ENCODE data around the gene PARD3.

PARD3 gene

GRCh38 chr10:34637418-34637911 is 177.6 kb downstream of the PARD3 start:
- peak; percentile 50 for DNase-seq (ENCODE audit: low read depth, low spot score)
- TF ChIP-seq CTCF (IDR thresholded peaks at IDR 0.05; ENCODE audit: low read depth, low read length): peak; percentile 99
- in situ Hi-C loops (cut with HindIII; ENCODE audit: low sequenced_read_pairs): no loop called here
- no peak overlapping the region for H3K4me3 ChIP-seq (ENCODE audit: low read depth, low read length)

GRCh38 chr10:34635111-34635510 is 180.0 kb downstream of the PARD3 start:
- no peak for DNase-seq (ENCODE audit: low read depth, low spot score)
- in situ Hi-C loops (cut with HindIII; ENCODE audit: low sequenced_read_pairs): no loop called here
- no peak overlapping the region for H3K4me3 ChIP-seq (ENCODE audit: low read depth, low read length)
- no peak for TF ChIP-seq CTCF (IDR thresholded peaks at IDR 0.05; ENCODE audit: low read depth, low read length)

- DNase-seq (ENCODE audit: low read depth, low spot score): no peak
- H3K4me3 ChIP-seq (ENCODE audit: low read depth, low read length): no peak overlapping the region
- TF ChIP-seq CTCF (IDR thresholded peaks at IDR 0.05; ENCODE audit: low read depth, low read length): no peak
- in situ Hi-C loops (cut with HindIII; ENCODE audit: low sequenced_read_pairs): no loop called here
These were observed 181.7 kb downstream of the PARD3 start for GRCh38 chr10:34633374-34633773.

GRCh38 chr10:34629084-34629483 is 186.0 kb downstream of the PARD3 start:
- in situ Hi-C loops (cut with HindIII; ENCODE audit: low sequenced_read_pairs): no loop called here
- no peak for TF ChIP-seq CTCF (IDR thresholded peaks at IDR 0.05; ENCODE audit: low read depth, low read length)
- H3K4me3 ChIP-seq (ENCODE audit: low read depth, low read length): no peak overlapping the region
- no peak for DNase-seq (ENCODE audit: low read depth, low spot score)

GRCh38 chr10:34628174-34628796 is 186.8 kb downstream of the PARD3 start:
- in situ Hi-C loops (cut with HindIII; ENCODE audit: low sequenced_read_pairs): no loop called here
- DNase-seq (ENCODE audit: low read depth, low spot score): peak; percentile 26
- no peak for TF ChIP-seq CTCF (IDR thresholded peaks at IDR 0.05; ENCODE audit: low read depth, low read length)
- no peak overlapping the region for H3K4me3 ChIP-seq (ENCODE audit: low read depth, low read length)

- TF ChIP-seq CTCF (IDR thresholded peaks at IDR 0.05; ENCODE audit: low read depth, low read length): no peak
- no peak overlapping the region for H3K4me3 ChIP-seq (ENCODE audit: low read depth, low read length)
- in situ Hi-C loops (cut with HindIII; ENCODE audit: low sequenced_read_pairs): no loop called here
- no peak for DNase-seq (ENCODE audit: low read depth, low spot score)
These were observed 187.4 kb downstream of the PARD3 start for GRCh38 chr10:34627741-34628140.
